CD4-positive, alpha-beta T cell treated with Interleukin-21 for 1 hour (primary cell): ENCODE results near the gene NOL4.
"Not testable (repeated sequence)": the region's sequence is repeated elsewhere in the genome, so short reads cannot be mapped to it uniquely, and the experiment has no call there.

Source experiments
- DNase-seq: peaks from one replicate; pipeline ENCODE4 v3.0.0-alpha.2; 2020

Gene NOL4, protein sequence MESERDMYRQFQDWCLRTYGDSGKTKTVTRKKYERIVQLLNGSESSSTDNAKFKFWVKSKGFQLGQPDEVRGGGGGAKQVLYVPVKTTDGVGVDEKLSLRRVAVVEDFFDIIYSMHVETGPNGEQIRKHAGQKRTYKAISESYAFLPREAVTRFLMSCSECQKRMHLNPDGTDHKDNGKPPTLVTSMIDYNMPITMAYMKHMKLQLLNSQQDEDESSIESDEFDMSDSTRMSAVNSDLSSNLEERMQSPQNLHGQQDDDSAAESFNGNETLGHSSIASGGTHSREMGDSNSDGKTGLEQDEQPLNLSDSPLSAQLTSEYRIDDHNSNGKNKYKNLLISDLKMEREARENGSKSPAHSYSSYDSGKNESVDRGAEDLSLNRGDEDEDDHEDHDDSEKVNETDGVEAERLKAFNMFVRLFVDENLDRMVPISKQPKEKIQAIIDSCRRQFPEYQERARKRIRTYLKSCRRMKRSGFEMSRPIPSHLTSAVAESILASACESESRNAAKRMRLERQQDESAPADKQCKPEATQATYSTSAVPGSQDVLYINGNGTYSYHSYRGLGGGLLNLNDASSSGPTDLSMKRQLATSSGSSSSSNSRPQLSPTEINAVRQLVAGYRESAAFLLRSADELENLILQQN

DNA sequence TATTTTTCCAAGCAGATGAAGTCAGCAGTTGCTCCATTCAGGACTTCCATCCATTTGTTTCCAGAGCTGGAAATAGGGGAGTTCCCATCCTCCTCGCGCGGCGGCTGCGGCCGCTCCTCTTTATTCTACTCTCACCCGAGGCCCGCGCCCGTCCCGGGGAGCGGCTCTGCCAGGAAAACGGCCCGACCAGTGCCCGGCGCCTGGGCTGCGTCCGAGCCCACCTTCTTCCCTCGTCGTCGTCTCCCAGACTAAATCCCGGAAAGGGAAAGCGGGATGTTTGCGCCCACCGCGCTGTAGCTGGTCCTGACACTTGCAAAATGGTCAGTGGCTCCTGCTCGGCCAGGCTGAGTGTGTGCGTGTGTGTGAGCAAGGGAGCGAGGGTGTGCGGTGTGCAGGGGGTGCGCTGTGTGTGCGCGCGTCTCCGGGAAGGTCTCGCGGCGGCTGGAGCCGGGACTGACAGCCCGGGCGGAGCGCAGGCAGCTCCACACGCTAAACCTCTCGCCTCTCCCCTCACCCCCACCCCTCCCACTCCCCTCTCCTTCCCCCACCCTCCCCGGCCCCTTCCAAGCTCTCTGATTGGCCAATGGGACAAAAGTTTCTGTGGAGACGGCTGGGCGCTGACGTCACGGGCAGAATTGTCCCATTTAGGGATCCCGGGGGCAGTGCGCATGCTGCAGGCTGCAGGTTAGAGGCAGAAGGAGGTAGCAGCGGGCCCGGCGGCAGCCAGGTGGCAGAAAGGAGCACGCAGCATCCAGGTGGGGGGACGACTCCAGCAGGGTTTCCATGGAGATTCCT is at the start of gene NOL4:
TSS of gene NOL4 (minus strand) at position 491 of the 795 bp plus-strand sequence. CDS start 1,660 bp downstream, outside the sequence.
- DNase-seq = no peak

DNA sequence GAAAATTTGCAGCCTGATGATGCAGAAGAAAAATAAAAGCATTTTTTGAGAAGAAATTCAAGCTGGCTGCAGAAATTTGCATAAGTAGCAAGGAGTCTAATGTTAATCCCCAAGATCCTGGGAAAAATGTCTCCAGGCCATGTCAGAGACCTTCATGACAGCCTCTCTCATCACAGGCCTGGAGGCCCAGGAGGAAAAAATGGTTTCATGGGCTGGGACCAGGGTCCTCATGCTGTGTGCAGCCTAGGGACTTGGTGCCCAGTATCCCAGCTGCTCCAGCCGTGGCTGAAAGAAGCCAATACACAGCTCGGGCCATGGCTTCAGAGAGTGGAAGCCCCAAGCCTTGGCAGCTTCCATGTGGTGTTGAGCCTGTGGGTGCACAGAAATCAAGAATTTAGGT is 41.3 kb upstream of the NOL4 start:
- DNase-seq = not testable (repeated sequence)

DNA sequence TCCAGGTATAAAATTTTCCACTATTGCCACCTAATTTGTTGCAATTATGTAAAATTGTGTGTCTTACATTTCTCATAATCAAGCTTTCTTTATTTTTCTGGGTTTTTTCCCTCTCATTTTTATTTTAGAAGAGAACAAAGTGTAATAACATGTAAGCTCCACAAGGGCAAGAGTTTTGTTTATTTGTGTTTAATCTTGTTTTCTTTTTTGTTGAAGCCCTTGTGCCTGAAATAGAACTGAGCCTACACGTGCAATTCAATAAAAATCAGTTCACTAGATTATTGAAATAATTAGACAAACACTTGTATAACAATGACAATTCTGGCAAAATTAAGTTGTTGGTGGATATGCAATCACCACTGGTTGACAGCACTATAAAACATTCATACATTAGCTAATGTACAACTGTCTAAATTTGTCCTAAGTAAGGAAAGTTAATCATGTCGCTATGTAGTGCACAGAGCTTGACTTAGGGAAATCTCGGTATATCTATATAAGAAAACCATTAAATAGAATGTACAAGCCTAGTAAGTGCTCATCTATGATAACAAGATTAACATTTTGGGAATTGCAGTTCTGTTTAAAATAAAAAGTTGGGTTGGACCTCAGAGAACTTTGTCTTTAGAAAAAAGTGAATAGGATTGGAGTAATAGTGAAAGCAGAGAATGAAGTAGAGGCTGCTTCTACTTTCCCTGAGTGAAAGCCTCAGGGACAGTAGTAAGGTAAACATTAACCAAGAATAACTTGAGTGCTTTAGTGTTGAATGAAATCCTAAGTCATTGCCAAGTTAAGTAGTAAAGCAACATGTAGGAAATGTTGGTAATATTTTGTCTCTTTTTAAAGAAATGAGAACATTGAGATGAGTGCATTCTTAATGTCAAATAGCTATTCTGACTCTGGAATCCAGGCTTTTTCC is 37.4 kb upstream of the NOL4 start:
- DNase-seq = no peak

DNA sequence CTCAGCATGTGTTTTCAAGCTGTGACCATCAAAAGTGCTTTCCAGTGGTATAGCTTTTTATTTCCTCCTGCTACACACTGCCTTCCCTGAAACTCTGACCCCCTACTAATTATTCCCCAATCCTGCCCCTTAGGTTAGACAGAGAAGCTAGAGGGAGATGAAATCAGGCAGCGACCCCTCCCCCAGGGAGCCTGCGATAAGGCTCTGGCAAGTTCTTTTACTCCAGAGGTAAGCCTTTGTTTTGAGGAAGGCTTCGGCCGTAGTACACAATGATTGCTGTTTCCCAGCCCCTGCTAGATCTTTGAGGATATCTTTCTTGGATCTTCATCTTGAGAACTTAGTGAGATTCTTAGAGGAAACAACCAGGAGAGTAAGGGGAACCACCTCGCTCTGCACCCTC is 33.5 kb upstream of the NOL4 start:
- no peak for DNase-seq

DNA sequence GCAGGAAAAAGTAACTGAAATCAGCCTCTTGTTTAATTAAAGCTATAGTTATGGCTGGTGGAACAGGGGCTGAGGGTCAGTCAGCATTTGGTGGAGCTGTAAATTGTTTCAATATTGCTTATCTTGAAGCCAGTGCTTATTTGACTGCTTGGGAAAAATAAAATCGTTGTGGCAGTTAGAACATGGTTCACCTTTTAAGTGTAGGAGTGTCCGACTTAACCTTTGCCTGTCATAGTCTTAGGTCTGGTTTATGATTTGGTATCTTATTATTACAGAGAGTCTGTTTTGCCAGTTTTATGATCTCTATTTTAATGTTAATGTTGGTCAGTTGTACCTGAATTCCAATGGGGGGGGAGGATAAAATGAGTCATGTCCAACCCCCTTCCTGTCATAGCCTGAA is 27.2 kb upstream of the NOL4 start:
- DNase-seq = no peak

DNA sequence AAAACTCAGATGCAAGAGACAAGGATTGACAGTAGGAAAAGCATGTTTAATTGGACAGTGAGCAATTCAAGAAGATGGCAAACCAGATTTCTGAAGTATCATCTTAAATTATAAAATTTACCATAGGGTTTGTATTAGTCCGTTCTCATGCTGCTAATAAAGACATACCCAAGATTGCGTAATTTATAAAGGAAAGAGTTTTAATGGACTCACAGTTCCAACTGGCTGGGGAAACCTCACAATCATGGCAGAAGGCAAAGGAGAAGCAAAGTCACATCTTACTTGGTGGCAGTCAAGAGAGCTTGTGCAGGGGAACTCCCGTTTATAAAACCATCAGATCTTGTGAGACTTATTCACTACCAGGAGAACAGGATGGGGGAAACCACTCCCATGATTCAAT is 24.0 kb upstream of the NOL4 start:
- no peak for DNase-seq

DNA sequence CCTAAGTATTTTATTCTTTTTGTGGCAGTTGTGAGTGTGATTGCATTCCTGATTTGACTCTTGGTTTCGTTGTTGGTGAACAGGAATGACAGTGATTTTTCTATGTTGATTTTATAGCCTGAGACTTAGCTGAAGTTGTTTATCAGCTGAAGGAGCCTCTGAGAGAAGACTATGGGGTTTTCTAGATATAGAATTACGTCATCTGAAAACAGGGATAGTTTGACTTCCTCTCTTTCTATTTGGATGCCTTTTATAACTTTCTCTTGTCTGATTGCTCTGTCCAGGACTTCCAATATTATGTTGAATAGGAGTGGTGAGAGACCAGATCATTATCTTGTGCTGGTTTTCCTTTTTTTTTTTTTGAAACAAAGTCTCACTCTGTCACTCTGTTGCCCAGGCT is 18.0 kb upstream of the NOL4 start:
- no peak for DNase-seq

DNA sequence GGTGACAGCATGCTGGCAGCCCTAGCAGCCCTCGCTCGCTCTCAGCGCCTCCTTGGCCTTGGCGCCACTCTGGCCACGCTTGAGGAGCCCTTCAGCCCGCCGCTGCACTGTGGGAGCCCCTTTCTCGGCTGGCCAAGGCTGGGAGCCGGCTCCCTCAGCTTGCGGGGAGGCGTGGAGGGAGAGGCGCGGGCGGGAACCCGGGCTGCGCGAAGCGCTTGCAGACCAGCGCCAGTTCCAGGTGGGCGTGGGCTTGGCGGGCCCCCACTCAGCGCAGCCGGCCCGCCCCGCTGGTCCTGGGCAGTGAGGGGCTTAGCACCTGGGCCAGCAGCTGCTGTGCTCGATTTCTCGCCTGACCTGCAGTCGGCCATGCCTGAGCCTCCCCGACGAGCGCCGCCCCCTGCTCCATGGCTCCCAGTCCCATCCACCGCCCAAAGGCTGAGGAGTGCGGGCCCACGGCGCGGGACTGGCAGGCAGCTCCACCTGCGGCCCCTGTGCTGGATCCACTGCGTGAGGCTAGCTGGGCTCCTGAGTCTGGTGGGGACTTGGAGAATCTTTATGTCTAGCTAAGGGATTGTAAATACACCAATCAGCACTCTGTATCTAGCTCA is 9.2 kb upstream of the NOL4 start:
- not testable (repeated sequence) for DNase-seq

DNA sequence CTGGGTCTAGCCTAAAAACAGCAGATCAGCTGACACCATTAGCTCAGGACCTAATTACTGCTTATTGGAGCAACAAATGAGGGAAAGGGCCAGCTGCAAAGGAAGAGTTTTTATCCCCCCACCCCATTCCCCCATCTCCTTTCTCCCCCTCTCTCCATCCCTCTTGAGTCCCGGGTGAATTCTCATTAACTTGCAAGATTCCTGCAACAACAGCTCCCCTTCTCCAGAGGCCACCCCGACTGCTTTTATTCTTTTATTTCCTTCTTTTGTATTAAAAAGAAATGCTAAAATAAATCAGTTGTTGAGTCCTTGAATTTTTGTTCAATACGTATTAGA is 473 bp upstream of the NOL4 start:
- no peak for DNase-seq

DNA sequence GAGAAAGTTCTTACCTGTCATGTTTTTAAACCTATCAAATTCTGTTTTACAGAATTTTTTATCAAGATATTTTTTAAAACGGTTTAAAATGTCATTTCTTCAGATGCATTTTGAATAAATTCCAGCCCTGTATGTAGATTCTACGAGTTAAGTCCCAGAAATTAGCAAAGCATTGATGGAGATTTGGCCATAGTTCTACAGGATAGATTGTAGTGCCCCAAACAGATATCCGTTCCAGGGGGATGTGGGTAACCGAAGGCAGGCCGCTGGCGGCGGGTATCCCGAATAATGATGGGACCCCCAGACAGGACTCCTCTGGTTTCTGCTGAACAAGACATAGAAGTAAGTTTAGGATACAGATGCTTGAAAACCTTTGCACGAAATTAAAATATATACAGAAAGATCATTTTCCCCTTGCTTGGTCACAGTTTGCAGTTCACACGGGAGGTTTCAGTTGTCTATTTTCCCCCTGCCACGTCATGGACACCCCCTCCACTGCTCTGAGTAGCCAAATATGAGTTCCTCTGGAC is 755 bp downstream of the NOL4 start:
- no peak for DNase-seq

DNA sequence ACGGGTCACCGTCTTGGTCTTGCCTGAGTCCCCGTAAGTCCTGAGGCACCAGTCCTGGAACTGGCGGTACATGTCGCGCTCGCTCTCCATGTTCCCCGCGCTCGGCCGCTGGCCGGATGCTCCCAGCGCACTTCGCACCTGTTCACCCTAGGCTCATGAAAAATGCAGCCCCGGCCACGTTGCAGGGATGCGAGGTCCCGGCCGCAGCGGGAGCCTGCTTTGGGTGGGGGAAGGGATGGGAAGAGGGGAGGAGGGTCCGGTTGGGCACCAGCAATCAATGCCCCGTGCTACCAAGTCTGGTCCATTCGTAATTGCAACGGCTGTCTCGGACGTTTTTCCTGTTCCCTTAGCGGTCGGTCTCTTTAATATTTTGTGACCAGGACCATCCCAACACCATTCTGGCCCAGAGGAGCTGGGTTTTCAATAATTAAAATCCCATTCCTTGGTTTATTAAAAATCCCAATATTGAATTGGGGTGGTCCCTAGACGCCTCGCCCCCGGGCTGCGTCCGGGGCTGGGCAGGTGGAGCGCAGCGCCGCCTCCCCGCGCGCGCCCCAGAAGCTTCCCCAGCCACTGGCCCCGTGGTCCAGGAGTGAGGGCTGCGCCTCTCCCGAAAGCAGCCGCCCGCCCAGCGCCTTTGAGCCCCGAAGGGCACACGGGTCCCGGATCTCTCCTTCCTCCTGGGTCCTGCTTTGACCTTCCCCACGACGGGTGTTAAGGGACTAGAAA is 1.4 kb downstream of the NOL4 start:
- DNase-seq = no peak

DNA sequence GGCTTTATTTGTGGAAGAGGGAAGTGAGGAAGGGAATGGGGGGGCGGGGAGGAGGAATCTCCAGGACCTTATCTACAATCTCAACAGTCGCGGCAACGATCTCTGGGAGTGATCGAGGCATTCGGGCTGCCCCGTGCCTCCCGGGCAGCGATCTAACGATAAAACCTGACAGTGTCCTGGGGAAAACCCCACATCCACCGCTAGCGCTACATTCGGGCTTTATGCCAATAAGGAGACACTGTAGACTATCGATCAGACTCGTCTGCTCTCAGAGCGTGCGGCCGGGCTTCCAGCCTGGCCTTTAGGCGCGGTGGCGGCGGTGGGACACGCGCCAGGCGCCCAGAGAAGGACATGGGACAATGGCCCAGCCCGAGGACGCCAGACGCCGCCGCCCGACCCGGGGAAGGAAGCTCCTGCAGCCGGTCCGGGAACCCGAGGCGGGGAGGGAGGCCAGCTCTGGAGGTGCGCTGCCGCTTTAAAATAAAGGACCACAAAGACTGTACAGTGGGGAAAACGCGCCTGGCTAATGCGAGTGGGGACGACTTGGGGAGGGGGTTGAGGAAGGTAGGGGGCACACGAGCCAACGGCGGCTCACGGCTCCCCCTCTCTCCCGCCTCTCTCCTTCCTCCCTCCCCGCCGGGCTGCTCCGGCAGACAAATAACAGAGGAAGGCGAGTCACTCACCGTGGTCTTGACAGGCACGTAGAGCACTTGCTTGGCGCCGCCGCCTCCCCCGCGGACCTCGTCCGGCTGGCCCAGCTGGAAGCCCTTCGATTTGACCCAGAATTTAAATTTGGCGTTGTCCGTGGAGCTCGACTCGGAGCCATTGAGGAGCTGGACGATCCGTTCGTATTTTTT is 2.2 kb downstream of the NOL4 start:
- DNase-seq = no peak

DNA sequence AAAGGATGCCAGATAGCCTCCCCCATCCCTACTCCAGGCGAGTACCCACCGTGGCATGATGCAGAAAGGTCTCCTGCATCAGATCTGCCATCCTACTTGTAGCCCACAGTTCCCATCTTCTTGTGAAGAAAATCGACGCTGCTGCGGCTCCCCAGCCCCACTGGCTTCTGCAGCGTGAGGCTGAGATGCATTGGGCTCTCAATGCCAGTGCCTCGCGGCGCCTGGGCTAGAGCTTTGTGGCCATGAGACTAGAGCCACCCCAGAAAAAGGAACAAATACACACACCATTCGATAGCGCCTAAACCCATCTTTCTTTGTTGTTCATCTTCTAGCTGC is 2.8 kb downstream of the NOL4 start:
- DNase-seq = no peak

DNA sequence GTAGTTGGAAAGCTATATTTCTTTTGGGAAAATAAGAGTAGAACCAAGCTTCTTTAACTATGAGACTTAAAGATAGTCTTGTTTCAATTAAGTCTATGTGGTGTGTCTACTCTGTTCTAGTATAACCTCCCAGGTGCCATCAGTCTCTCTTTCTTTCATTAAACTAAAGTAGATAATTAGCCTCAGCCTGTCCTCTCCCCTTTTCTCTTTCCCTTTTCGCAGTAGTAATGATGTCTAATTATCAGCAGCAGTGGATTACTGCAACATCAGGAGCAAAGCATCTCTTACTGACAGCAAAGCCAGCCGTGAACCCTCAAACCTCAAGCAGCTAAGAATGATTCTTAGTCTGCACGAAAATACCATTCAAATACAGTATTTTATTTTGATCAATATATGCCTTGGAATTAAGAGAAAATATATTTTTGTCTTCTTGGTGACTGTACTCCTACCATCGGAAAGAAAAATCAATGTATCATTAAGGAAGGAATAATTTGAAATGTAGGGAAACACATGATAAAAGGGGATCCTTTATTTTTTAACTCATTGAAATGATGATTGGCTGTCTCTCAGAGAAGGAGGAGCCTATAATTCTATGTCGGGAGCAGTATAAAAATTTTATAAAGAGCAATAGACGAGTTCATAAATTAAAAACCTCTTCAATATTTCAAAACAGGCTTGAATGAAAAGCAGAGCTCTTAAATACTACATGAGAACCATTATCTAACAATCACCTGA is 4.5 kb downstream of the NOL4 start:
- no peak for DNase-seq

DNA sequence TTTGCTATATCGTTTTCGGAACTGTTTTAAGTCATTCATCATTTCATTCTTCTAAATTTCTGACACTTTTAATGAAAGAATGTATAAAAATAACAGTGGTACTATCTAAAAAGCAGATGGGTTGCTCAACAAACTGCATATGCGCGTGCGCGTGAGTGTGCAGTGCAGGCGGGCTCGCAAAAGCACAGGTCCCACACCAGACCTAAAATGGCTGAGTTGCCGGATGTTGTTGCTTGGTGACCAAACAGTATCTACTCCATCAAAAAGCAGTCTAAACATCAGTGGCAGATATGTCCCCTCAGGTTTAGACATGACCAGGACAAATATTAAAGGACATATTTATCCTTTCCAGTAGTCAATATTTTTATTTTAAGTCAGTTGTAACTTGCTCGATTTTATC is 5.1 kb downstream of the NOL4 start:
- DNase-seq = no peak

DNA sequence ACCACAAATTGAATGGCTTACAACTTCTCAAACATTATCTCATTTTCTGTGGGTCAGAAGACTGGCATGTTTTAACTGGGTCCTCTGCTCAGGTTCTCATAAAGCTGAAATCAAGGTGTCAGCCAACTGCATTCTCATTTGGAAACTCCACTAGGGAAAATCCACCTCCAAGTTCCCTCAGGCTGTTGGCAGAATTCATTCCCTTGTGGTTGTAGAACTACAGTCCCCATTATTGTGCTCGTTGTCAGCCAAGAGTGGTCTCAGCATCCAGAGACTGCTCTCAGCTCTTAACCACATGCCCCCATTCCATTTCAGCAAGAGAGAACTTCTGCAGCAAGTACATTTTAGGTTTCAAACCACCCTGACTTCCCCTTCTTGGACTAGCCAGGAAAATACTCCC is 12.2 kb downstream of the NOL4 start:
- DNase-seq = no peak

DNA sequence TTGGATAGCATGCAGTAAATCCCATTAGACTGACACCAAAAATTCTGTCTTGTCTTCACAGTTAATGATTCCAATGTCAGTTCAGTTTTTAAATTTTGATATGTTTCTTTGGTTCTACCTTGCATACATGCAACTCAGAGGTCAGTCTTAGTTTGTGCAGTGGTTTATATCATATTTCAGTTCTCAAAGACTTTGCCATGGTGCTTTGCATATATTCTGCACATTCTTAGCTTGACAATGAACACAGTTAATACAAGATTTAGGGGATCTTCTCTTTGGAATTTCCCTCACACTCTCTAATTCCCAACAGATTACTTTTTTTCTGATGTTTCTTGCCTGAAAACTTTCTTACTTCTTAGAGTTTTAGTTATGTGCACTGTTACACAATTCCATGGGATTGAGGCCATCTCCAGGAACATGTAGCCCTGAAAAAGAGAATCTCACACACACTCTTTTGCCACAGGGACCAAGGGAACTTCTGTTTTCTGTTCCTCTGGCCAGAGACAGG is 17.3 kb downstream of the NOL4 start:
- DNase-seq = no peak

DNA sequence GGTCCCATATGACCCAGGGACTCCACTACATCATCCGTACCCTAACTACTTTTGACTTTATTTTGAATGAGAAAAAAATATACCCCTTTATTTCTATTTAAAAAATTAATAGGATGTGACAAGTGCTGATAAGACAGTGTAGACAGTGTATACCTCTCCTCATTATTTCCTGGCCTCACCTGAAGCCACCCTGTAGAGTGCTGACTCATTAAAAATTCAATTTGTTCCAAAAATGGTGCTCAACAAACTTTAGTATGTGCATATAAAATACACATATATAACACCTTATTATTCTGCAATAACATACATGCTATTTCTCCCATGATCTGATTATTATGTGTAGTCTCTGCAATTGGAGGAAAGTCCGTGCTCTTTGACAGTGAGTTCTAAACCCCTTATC is 20.8 kb downstream of the NOL4 start:
- no peak for DNase-seq

DNA sequence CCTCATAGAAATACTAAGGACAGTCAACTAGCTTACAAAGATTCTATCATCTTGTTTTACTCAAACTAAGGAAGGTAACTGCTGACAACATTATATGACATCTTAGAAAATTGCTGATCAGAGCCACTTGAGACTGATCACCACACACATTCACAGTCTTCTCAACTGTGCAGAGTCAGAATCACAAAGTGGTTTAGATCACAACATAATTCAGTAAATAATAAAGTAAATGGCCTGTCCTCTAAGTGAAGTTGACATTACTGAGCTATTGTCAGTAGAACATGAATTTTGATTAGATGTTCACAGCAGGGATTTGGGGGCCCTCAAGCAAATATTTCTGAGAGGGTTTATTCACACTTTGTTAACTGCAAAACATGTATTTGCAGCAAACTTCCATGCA is 28.5 kb downstream of the NOL4 start:
- no peak for DNase-seq

DNA sequence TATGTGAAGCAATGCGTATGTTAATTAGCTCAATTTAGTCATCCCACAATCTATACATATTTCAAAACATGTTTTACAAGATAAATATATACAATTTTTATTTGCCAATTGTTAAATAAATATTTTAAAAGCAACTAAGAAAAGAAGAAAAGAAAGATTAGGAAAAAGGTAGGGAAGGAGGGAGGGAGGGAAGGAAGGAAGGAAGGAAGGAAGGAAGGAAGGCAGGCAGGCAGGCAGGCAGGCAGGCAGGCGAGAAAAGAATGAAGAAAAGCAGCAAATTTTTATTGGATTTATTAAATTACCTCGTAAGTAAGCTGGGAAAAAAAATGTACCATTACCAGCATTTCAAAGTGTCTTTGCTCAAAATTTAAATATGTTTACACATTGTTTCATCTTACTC is 30.5 kb downstream of the NOL4 start:
- DNase-seq = no peak
